ENCODE results near the gene TRIM41. TPM values are rescaled to one million over a fixed set of nuclear protein-coding genes. Genes with fewer than 3 reads are reported as not detected.
A peak's percentile ranks its signal among the peaks of the same experiment; 100 is the strongest.

The TRIM41 gene
- total RNA-seq, 1 experiment from 2014 or later, result 28.7 TPM

GRCh38 chr5:181235323-181235688 is 12.2 kb downstream of the TRIM41 start:
- no peak for DNase-seq
- POLR2A ChIA-PET, result interaction anchor here (1.0 to 1.5 kb wide), 4 partner anchors 9 to 28 kb away, joined by 3 to 7 read pairs (median 6); partner anchors contain the start of genes RACK1 and TRIM41
- intact Hi-C loops (cut with micrococcal nuclease; ENCODE audit: unreplicated experiment), result loop anchor here (1.0 kb wide), 1 partner anchor 12 kb away; the partner anchor contains the start of gene TRIM41
- Histone ChIP-seq H3K9me3 (no peaks in the 10 kb centered on the region), H3K4me1 (no peaks in the 10 kb centered on the region), H3K36me3 (ENCODE audit: control insufficient read depth, insufficient read depth, low read length) (peaks cover 19% of the 10 kb centered on the region), H3K27me3 (replicated peaks; ENCODE audit: control insufficient read depth, insufficient read depth, low read length) (no peaks in the 10 kb centered on the region), H3K4me3 (ENCODE audit: low read depth, low read length) (no peak overlapping the region)
- CTCF ChIA-PET, result no interaction called here
- no peaks in the 10 kb centered on the region for H3K4me1 Mint-ChIP-seq (ENCODE audit: low read depth, unreplicated experiment)
- H3K27ac Mint-ChIP-seq (ENCODE audit: unreplicated experiment), result peak overlapping the region; percentile 79
- H3K4me3 Mint-ChIP-seq (ENCODE audit: unreplicated experiment), result no peak overlapping the region
- no peaks in the 10 kb centered on the region for H3K27me3 Mint-ChIP-seq (ENCODE audit: insufficient read depth, unreplicated experiment)
- TF ChIP-seq CTCF (IDR thresholded peaks at IDR 0.05; ENCODE audit: insufficient read depth in 1 of 2, low read depth in 1 of 2, low read length in 1 of 2, severe bottlenecking in 1 of 2, unreplicated experiment in 1 of 2), result no peak
- no peaks in the 10 kb centered on the region for H3K9me3 Mint-ChIP-seq (ENCODE audit: unreplicated experiment)
- H3K36me3 Mint-ChIP-seq (ENCODE audit: insufficient read depth, unreplicated experiment), result peaks cover 85% of the 10 kb centered on the region
- no TSS peak for BruUV-seq (replicated peaks)

- CTCF ChIA-PET, result no interaction called here
These were observed 12.7 kb downstream of the TRIM41 start for GRCh38 chr5:181235689-181236366.

GRCh38 chr5:181236471-181236870 is 13.4 kb downstream of the TRIM41 start:
- H3K9me3 Mint-ChIP-seq (ENCODE audit: unreplicated experiment), result no peaks in the 10 kb centered on the region
- Histone ChIP-seq H3K27me3 (replicated peaks; ENCODE audit: control insufficient read depth, insufficient read depth, low read length) (no peaks in the 10 kb centered on the region), H3K36me3 (ENCODE audit: control insufficient read depth, insufficient read depth, low read length) (peaks cover 23% of the 10 kb centered on the region), H3K9me3 (no peaks in the 10 kb centered on the region), H3K4me3 (ENCODE audit: low read depth, low read length) (no peak overlapping the region), H3K4me1 (0 out of 2 replicates have a peak, but pooled peaks cover under 1% of the 10 kb centered on the region)
- H3K27ac Mint-ChIP-seq (ENCODE audit: unreplicated experiment), result no peak overlapping the region
- intact Hi-C loops (cut with micrococcal nuclease; ENCODE audit: unreplicated experiment), result no loop called here
- CTCF ChIA-PET, result no interaction called here
- POLR2A ChIA-PET, result interaction anchor here (0.6 kb wide), 2 partner anchors 40 to 370 kb away, joined by 3 to 4 read pairs; no protein-coding TSS in a partner anchor
- H3K4me3 Mint-ChIP-seq (ENCODE audit: unreplicated experiment), result no peak overlapping the region
- TF ChIP-seq CTCF (IDR thresholded peaks at IDR 0.05; ENCODE audit: insufficient read depth in 1 of 2, low read depth in 1 of 2, low read length in 1 of 2, severe bottlenecking in 1 of 2, unreplicated experiment in 1 of 2), result no peak
- H3K27me3 Mint-ChIP-seq (ENCODE audit: insufficient read depth, unreplicated experiment), result no peaks in the 10 kb centered on the region
- BruUV-seq (replicated peaks), result no TSS peak
- H3K36me3 Mint-ChIP-seq (ENCODE audit: insufficient read depth, unreplicated experiment), result peaks cover 92% of the 10 kb centered on the region
- no peaks in the 10 kb centered on the region for H3K4me1 Mint-ChIP-seq (ENCODE audit: low read depth, unreplicated experiment)
- DNase-seq, result no peak

More at GRCh38 chr5:181235689-181236366, 12.7 kb downstream of the TRIM41 start:
- Histone ChIP-seq H3K27me3 (replicated peaks; ENCODE audit: control insufficient read depth, insufficient read depth, low read length) (no peaks in the 10 kb centered on the region), H3K9me3 (no peaks in the 10 kb centered on the region), H3K4me3 (ENCODE audit: low read depth, low read length) (no peak overlapping the region), H3K4me1 (no peaks in the 10 kb centered on the region), H3K36me3 (ENCODE audit: control insufficient read depth, insufficient read depth, low read length) (peaks cover 19% of the 10 kb centered on the region)
- Mint-ChIP-seq H3K9me3 (ENCODE audit: unreplicated experiment) (no peaks in the 10 kb centered on the region), H3K4me1 (ENCODE audit: low read depth, unreplicated experiment) (no peaks in the 10 kb centered on the region), H3K4me3 (ENCODE audit: unreplicated experiment) (no peak overlapping the region), H3K36me3 (ENCODE audit: insufficient read depth, unreplicated experiment) (peaks cover 90% of the 10 kb centered on the region), H3K27me3 (ENCODE audit: insufficient read depth, unreplicated experiment) (no peaks in the 10 kb centered on the region), H3K27ac (ENCODE audit: unreplicated experiment) (peak overlapping the region; percentile 79)
- no peak for DNase-seq
- BruUV-seq (replicated peaks), result no TSS peak
- TF ChIP-seq CTCF (IDR thresholded peaks at IDR 0.05; ENCODE audit: insufficient read depth in 1 of 2, low read depth in 1 of 2, low read length in 1 of 2, severe bottlenecking in 1 of 2, unreplicated experiment in 1 of 2), result no peak
- POLR2A ChIA-PET, result interaction anchor here (1.0 to 1.5 kb wide), 2 partner anchors 8 to 15 kb away, joined by 3 to 5 read pairs; partner anchors contain the start of gene RACK1
- intact Hi-C loops (cut with micrococcal nuclease; ENCODE audit: unreplicated experiment), result loop anchor here (1.0 kb wide), 1 partner anchor 13 kb away; the partner anchor contains the start of gene TRIM41
